GM12878 (cell line): Measurements from ENCODE around the gene RAPGEF3.

Experiments used
- CTCF ChIP-seq, 3 experiments: IDR thresholded peaks in 2 of 3; conservative IDR thresholded peaks in 1 of 3; 2 replicates each; pipeline ENCODE4 v1.5.1; 2011; ENCODE audit warnings: low read depth in 3 of 3, low read length in 3 of 3, mild to moderate bottlenecking in 3 of 3, control low read depth in 2 of 3, moderate library complexity in 2 of 3, inconsistent platforms in 1 of 3, mixed read lengths in 1 of 3; ENCODE audit not compliant: control insufficient read depth in 2 of 3, insufficient read depth in 1 of 3; ENCODE audit errors: extremely low read depth in 1 of 3
- JUND ChIP-seq: IDR thresholded peaks from 2 replicates; pipeline ENCODE4 v1.6.1; 2012; ENCODE audit warnings: low read depth, mild to moderate bottlenecking, low read length, improper control_type of control experiment, moderate library complexity
- POLR2A ChIP-seq: IDR thresholded peaks from 2 replicates; pipeline ENCODE4 v1.6.1; 2011; ENCODE audit warnings: low read depth, mild to moderate bottlenecking, low read length
- TBL1XR1 ChIP-seq: IDR thresholded peaks from 2 replicates; pipeline ENCODE4 v1.6.1; 2012; ENCODE audit warnings: low read depth, low read length, improper control_type of control experiment

GRCh38 chr12:47740606-47741339 lies 17.9 kb downstream of the RAPGEF3 start:
- TF ChIP-seq CTCF (IDR thresholded peaks at IDR 0.05 in 2 of 3, conservative IDR thresholded peaks at IDR 0.05 in 1 of 3; ENCODE audit: control insufficient read depth in 2 of 3, extremely low read depth in 1 of 3, insufficient read depth in 1 of 3, low read depth in 3 of 3, low read length in 3 of 3) = peak in 2 of 3 experiments; percentile 12 to 30; a peak in 1 of 6 replicates
- no peak for TF ChIP-seq JUND
- TF ChIP-seq POLR2A = no peak
- no peak for TF ChIP-seq TBL1XR1
